NB4 (cell line): Measurements from ENCODE around the gene PNMA1.
"Not testable (repeated sequence)": the region's sequence is repeated elsewhere in the genome, so short reads cannot be mapped to it uniquely, and the experiment has no call there.

Experiments
- DNase-seq: peaks from one replicate; pipeline ENCODE4 v3.0.0; 2010; ENCODE audit warnings: low read depth
- H3K4me3 ChIP-seq: one replicate; pipeline ENCODE4 v1.5.1; 2011; ENCODE audit warnings: mild to moderate bottlenecking, low read depth, low read length, moderate library complexity
- CTCF ChIP-seq: IDR thresholded peaks from one replicate; pipeline ENCODE4 v1.5.1; 2012; ENCODE audit warnings: low read depth, low read length
- MAX ChIP-seq: IDR thresholded peaks from 2 replicates; pipeline ENCODE4 v1.6.1; 2011; ENCODE audit warnings: low read depth, low read length
- MYC ChIP-seq: IDR thresholded peaks from 2 replicates; pipeline ENCODE4 v1.6.1; 2011; ENCODE audit warnings: low read depth, low read length
- POLR2A ChIP-seq: IDR thresholded peaks from 2 replicates; pipeline ENCODE4 v1.6.1; 2011; ENCODE audit warnings: mild to moderate bottlenecking; ENCODE audit not compliant: insufficient read length; ENCODE audit errors: extremely low read depth

Gene PNMA1

GRCh38 chr14:73709904-73710469 lies 4.2 kb downstream of the PNMA1 start:
- DNase-seq, result no peak
- TF ChIP-seq CTCF (no peak), POLR2A (no peak), MAX (no peak), MYC (no peak)
- no peak overlapping the region for H3K4me3 ChIP-seq

- H3K4me3 ChIP-seq, DNase-seq: not testable (repeated sequence)
Measured at GRCh38 chr14:73708076-73708475, 6.1 kb downstream of the PNMA1 start.

GRCh38 chr14:73700325-73700724 lies 13.9 kb downstream of the PNMA1 start:
- no peak for TF ChIP-seq MYC
- no peak for TF ChIP-seq POLR2A
- TF ChIP-seq MAX, result no peak
- TF ChIP-seq CTCF, result no peak
- H3K4me3 ChIP-seq, result no peak overlapping the region
- no peak for DNase-seq

- TF ChIP-seq MAX (no peak), MYC (no peak), POLR2A (no peak), CTCF (no peak)
- H3K4me3 ChIP-seq, result no peak overlapping the region
- peak; percentile 20 for DNase-seq
Measured at GRCh38 chr14:73696466-73697400, 17.5 kb downstream of the PNMA1 start.

- no peak overlapping the region for H3K4me3 ChIP-seq
- DNase-seq, result no peak
Measured at GRCh38 chr14:73695997-73696396, 18.2 kb downstream of the PNMA1 start.

GRCh38 chr14:73695082-73695481 lies 19.1 kb downstream of the PNMA1 start:
- H3K4me3 ChIP-seq, result no peak overlapping the region
- TF ChIP-seq MYC, result no peak
- no peak for TF ChIP-seq CTCF
- no peak for TF ChIP-seq MAX
- no peak for TF ChIP-seq POLR2A
- DNase-seq, result no peak

More at GRCh38 chr14:73695997-73696396, 18.2 kb downstream of the PNMA1 start:
- TF ChIP-seq MYC (no peak), MAX (0 out of 2 replicates have a peak, but pooled peaks have one; percentile 10)

- no peak for TF ChIP-seq MAX
- no peak for TF ChIP-seq MYC
- TF ChIP-seq CTCF, result no peak
- no peak for TF ChIP-seq POLR2A
- no peak for DNase-seq
- H3K4me3 ChIP-seq, result no peak overlapping the region
Measured at GRCh38 chr14:73694083-73694482, 20.1 kb downstream of the PNMA1 start.
